Glomerular endothelial cell (primary cell): Measurements from ENCODE around the gene ARFIP1. TPM values are rescaled to one million over a fixed set of nuclear protein-coding genes. Genes with fewer than 3 reads are reported as not detected.
"Not testable (repeated sequence)": the region's sequence is repeated elsewhere in the genome, so short reads cannot be mapped to it uniquely, and the experiment has no call there.

Experiments
- DNase-seq: peaks from one replicate; pipeline ENCODE4 v3.0.0-alpha.2; 2011; ENCODE audit warnings: low read depth, low spot score; ENCODE audit errors: extremely low read depth
- total RNA-seq: library from RNA; depleted of rRNA; stranded (reverse); fragments of >200 nt; gene quantifications from 2 replicates; pipeline ENCODE4 v1.2.3, GENCODE V29; 2015

ARFIP1 gene
- total RNA-seq, 1 donor from 2014 or later = 24.4 TPM

- DNase-seq = no peak
Observed at GRCh38 chr4:152836936-152837335, 57.2 kb downstream of the ARFIP1 start.

DNA sequence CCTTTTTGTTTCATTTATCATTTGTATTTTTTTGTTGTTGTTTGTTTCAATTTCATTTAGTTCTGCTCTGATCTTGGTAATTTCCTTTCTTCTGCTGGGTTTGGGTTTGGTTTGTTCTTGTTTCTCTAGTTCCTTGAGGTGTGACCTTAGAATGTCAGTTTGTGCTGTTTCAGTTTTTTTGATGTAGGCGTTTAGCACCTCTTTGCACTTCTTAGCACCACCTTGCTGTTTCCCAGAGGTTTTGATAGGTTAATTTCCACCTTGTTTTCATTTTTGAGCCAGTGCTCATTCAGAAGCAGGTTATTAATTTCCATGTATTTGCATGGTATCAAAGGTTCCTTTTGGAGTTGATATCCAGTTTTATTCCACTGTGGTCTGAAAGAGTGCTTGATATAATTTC is 60.0 kb downstream of the ARFIP1 start:
- DNase-seq = not testable (repeated sequence)

DNA sequence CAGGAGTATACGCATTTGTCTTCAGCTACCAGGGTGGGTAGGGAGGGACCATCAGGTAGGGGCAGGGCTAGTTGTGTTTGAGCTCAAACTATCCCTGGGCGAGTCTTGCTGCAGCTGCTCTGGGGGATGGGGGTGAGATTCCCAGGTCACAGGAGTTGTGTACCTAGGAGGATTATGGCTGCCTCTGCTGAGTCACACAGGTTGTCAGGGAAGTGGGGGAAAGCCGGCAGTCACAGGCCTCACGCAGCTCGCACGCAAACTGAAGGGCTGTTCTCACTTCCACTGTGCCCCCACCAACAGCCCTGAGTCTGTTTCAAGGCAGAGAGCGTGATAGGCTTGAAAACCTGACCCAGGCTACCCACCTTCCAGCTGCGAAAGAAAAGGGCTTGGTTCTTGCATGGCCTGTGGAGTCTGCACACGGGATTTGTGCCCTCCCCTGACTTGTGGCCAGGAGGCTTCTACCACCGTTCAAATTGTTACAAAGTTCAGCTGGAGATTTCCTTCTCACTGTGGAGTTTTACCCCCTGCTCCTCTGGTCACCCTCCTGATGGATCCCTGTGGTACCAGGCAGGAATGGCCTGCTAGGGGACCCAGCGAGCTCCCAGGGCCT is 63.8 kb downstream of the ARFIP1 start:
- no peak for DNase-seq

- no peak for DNase-seq
Observed at GRCh38 chr4:152847376-152847775, 67.6 kb downstream of the ARFIP1 start.

DNA sequence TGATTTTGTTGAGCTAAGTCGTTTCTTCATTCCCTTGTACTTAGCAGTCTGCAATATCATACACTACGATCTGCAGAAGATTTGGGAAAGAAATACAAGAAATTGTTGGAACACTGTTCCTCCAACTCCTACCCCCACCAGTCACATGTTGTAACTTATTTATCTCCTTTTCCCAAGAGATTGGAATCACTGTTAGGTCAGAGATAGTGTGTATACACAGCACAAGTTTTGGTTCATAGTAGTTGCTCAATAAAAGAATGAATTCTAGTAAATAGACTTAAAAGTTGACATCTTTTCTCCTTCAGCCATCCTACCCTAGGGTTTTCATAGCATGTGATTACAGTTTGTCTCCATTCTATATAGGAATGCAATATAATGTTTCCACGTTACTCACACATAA is 68.8 kb downstream of the ARFIP1 start:
- no peak for DNase-seq

- no peak for DNase-seq
Observed at GRCh38 chr4:152849350-152849749, 69.6 kb downstream of the ARFIP1 start.

GRCh38 chr4:152850377-152850776 is 70.6 kb downstream of the ARFIP1 start:
- DNase-seq = no peak

GRCh38 chr4:152851226-152851625 is 71.5 kb downstream of the ARFIP1 start:
- no peak for DNase-seq

GRCh38 chr4:152853293-152853692 is 73.5 kb downstream of the ARFIP1 start:
- DNase-seq = no peak

GRCh38 chr4:152854016-152854415 is 74.3 kb downstream of the ARFIP1 start:
- DNase-seq = not testable (repeated sequence)

DNA sequence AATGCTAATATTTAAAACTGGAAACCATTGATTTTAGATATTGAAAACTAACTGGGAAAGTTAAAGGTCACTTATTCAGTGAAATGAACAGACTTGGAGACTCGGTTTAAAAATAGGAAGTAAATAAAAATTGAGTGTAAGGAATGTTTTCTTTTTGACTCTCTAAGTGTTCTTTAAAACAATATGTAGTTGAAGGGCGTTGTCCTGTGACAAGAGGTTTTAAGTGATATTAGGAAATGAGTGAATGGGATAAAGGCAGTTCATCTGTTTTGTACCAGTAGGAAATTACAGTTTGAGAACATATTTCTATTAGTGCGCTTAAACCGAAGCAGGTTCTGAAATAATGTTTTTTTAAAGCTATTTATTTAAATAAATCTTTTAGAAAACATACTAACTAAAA is 77.2 kb downstream of the ARFIP1 start:
- no peak for DNase-seq

- DNase-seq = no peak
Observed at GRCh38 chr4:152858934-152859333, 79.2 kb downstream of the ARFIP1 start.

DNA sequence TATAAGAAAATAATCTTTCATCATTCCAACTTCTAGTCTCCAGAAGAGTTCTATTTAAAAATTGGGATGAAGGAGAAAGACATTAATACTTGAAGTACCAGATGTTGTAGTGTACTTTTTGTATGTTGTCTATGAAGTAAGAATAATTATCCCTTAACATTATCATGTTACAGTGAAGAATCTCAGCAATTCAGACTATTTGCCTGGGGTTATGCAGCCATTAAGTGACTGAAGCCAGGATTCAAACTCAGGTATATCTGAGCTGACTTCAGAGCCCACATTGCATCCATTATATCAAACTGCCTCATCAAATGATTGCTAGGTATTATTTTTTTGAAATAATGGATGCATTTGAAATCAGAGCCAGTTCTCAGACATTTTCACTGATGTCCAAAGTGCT is 80.3 kb downstream of the ARFIP1 start:
- no peak for DNase-seq

DNA sequence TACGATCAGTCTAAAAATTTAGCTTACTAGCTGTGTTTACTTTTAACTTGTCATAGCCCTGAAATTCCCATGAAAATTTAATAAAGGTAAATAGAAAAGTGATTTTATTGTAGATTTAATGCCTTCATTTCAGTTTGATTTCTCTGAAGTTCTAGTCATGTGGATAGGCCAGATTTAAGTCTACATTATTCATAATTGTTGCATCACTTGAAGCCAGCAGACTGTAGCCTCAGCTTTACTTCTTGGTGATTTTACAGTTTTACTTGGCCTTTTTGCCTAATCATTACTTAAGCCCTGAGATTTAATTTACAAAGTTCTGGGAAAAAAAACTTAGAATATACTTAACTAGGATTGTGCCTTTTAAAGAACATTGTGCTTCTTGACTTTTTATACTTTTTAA is 82.9 kb downstream of the ARFIP1 start:
- DNase-seq = no peak

GRCh38 chr4:152864361-152864760 is 84.6 kb downstream of the ARFIP1 start:
- DNase-seq = no peak

- not testable (repeated sequence) for DNase-seq
Observed at GRCh38 chr4:152866432-152866993, 86.8 kb downstream of the ARFIP1 start.

DNA sequence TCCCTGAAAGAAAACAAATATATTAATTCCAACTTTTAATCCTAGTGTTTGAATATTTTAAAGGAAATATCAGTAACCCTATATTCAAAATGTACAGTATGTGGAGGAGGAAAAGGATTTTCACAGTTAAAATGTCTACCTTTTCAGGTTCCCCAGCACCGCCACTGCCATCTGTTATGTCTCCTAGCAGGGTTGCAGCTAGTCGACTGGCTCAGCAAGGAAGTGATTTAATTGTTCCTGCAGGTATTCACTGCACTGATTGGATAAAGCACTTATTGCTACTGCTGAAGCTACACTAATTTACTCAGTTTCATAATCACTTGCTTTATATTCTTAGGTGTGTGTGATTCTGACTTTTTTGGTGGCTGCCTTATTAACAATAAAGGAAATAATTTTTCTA is 90.9 kb downstream of the ARFIP1 start:
- no peak for DNase-seq

DNA sequence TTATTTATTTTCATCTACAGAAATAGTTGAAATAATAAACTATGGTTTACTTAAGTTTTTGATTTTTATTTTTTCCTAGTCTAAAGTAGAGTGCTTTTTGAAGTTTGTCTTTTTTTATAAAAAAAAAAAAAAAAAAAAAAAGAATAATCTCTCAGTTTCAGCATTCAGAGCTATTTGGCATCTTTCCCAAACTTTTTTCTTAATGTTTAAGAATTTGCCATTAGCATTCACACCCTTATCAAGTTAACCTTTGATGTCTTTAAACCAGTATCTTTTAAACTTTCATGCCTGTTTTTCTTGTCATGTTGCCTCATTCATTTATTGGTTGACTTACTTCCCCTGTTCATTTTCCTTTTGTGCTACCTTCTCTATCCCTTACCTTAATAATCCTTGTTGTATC is 95.5 kb downstream of the ARFIP1 start:
- no peak for DNase-seq

- DNase-seq = no peak
Observed at GRCh38 chr4:152877868-152878267, 98.1 kb downstream of the ARFIP1 start.

- DNase-seq = no peak
Observed at GRCh38 chr4:152880263-152880662, 100.5 kb downstream of the ARFIP1 start.

DNA sequence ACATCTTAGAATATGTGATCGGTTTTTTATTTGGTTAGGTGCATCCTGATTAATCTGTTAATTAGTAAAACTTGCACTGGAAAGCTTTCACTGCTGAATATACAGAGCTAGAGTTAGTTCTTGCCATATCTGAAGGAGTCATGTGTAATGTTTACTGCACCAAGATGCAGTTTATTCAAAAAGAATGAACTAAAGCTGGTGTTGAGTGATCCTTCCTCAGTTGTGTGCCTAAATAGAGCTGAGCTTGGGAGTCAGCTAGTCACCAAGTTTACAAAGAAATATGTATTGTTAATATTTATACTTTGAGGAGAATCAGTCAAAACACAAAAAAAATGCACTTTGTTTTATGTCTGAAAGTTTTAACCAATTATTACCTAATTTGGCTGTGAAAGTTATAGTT is 102.2 kb downstream of the ARFIP1 start:
- no peak for DNase-seq

- no peak for DNase-seq
Observed at GRCh38 chr4:152885185-152885584, 105.4 kb downstream of the ARFIP1 start.

DNA sequence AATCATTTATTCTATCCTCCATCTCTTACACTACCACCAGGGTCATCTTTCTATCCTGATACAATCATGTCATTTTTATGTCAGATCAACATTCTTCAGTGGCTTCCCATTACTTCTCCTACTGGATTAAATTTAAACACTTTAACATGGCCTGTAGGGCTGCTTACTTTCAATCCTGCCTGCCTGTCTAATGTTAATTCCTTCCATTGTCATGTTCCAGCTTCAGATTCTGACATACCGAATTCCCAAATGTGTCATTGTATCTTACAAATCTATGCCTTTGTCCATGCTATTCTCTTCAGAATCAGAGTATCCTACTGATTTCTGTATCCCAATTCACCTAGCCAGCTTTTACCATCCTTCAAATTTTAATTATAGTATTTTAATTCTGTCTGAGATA is 106.4 kb downstream of the ARFIP1 start:
- DNase-seq = no peak
